Endodermal cell (in vitro differentiated cells): ENCODE results near the gene AGBL1. TPM values are rescaled to one million over a fixed set of nuclear protein-coding genes. Genes with fewer than 3 reads are reported as not detected.

Source experiments
- DNase-seq: peaks from one replicate; pipeline ENCODE4 v3.0.0-alpha.2; 2017
- H3K27ac ChIP-seq: 2 replicates; pipeline ENCODE4 v1.5.1; 2013; ENCODE audit warnings: mild to moderate bottlenecking, low read depth, low read length, moderate library complexity
- H3K27me3 ChIP-seq: 2 replicates; pipeline ENCODE4 v1.6.1; 2013; ENCODE audit warnings: mild to moderate bottlenecking, low read length, moderate library complexity; ENCODE audit not compliant: insufficient read depth, control insufficient read depth, poor library complexity, severe bottlenecking
- H3K36me3 ChIP-seq: 2 replicates; pipeline ENCODE4 v1.7.0; 2013; ENCODE audit warnings: mild to moderate bottlenecking, low read length, moderate library complexity; ENCODE audit not compliant: control insufficient read depth, insufficient read depth
- H3K4me1 ChIP-seq: one replicate; pipeline ENCODE4 v1.7.0; 2013; ENCODE audit warnings: low read length; ENCODE audit not compliant: control insufficient read depth, insufficient read depth
- H3K4me3 ChIP-seq: 2 replicates; pipeline ENCODE4 v1.5.1; 2013; ENCODE audit warnings: mild to moderate bottlenecking, low read length, moderate library complexity
- H3K9ac ChIP-seq: 2 replicates; pipeline ENCODE4 v1.6.1; 2013; ENCODE audit warnings: mild to moderate bottlenecking, low read length, moderate library complexity; ENCODE audit not compliant: poor library complexity, severe bottlenecking; ENCODE audit errors: extremely low read depth
- H3K9me3 ChIP-seq: 2 replicates; pipeline ENCODE4 v1.6.1; 2013; ENCODE audit warnings: mild to moderate bottlenecking, low read length, moderate library complexity; ENCODE audit not compliant: control insufficient read depth
- H3K27ac Mint-ChIP-seq: 2 replicates; pipeline ENCODE4 v1.8.0; 2020; ENCODE audit warnings: mixed read lengths
- H3K27me3 Mint-ChIP-seq: 2 replicates; pipeline ENCODE4 v1.8.0; 2021; ENCODE audit warnings: mild to moderate bottlenecking, mixed read lengths; ENCODE audit not compliant: insufficient read depth
- H3K36me3 Mint-ChIP-seq: 2 replicates; pipeline ENCODE4 v1.8.0; 2020; ENCODE audit warnings: low read depth, mixed read lengths
- H3K4me1 Mint-ChIP-seq: 2 replicates; pipeline ENCODE4 v1.8.0; 2020; ENCODE audit warnings: mixed read lengths
- H3K4me3 Mint-ChIP-seq: 2 replicates; pipeline ENCODE4 v1.8.0; 2020; ENCODE audit warnings: mild to moderate bottlenecking, moderate library complexity, mixed read lengths
- H3K9me3 Mint-ChIP-seq: 2 replicates; pipeline ENCODE4 v1.8.0; 2020; ENCODE audit warnings: mild to moderate bottlenecking, mixed read lengths
- CTCF ChIP-seq: fragments of 200-600 bp; sonication (generic); conservative IDR thresholded peaks from 2 replicates; pipeline ENCODE4 v1.5.0; 2021; ENCODE audit warnings: antibody characterized with exemption, mild to moderate bottlenecking
- WGBS, 2 experiments: methylation state at CpG; one replicate each; pipeline versions ENCODE4 v1.1.5 to v1.1.7; 2013; ENCODE audit warnings: missing lambda C conversion rate in 2 of 2, mixed read lengths in 1 of 2; ENCODE audit not compliant: insufficient coverage in 1 of 2, insufficient read length in 1 of 2; 5-methylcytosine and 5-hydroxymethylcytosine counted together
- total RNA-seq, 2 donors: library from RNA; stranded (reverse); fragmentation: NEBNext Ultra II Directional in 1 of 2; extraction: Animal tissue kit (Norgen Biotek cat#: 25700) in 1 of 2; gene quantifications; 2 replicates in 1 of 2; 3 replicates in 1 of 2; pipeline ENCODE4 v1.2.1, GENCODE V29; 2021

Gene AGBL1
- total RNA-seq, 2 donors from 2014 or later, result 0.07 to 0.11 TPM

GRCh38 chr15:86865920-86866319 is 786.2 kb downstream of the AGBL1 start:
- H3K27ac Mint-ChIP-seq, result no peak overlapping the region
- TF ChIP-seq CTCF, result no peak

GRCh38 chr15:86870846-86871245 is 791.2 kb downstream of the AGBL1 start:
- Histone ChIP-seq H3K4me3 (no peak overlapping the region), H3K27ac (no peak overlapping the region), H3K27me3 (no peaks in the 10 kb centered on the region), H3K9ac (no peak overlapping the region), H3K36me3 (no peaks in the 10 kb centered on the region), H3K9me3 (no peaks in the 10 kb centered on the region), H3K4me1 (peaks cover 3% of the 10 kb centered on the region)
- H3K4me1 Mint-ChIP-seq, result peaks cover 7% of the 10 kb centered on the region
- no peak for TF ChIP-seq CTCF
- H3K9me3 Mint-ChIP-seq, result no peaks in the 10 kb centered on the region
- H3K27me3 Mint-ChIP-seq, result no peaks in the 10 kb centered on the region
- no peak overlapping the region for H3K4me3 Mint-ChIP-seq
- no peaks in the 10 kb centered on the region for H3K36me3 Mint-ChIP-seq
- no peak overlapping the region for H3K27ac Mint-ChIP-seq
- no peak for DNase-seq
- 82 to 83% methylated on average over 3 of the region's 3 CpGs for WGBS, 2 experiments

More at GRCh38 chr15:86865920-86866319, 786.2 kb downstream of the AGBL1 start:
- no peaks in the 10 kb centered on the region for H3K27me3 Mint-ChIP-seq
- no peak overlapping the region for H3K27ac ChIP-seq
- no peak overlapping the region for H3K9ac ChIP-seq
- H3K27me3 ChIP-seq, result no peaks in the 10 kb centered on the region
- H3K4me3 Mint-ChIP-seq, result no peak overlapping the region
- no peaks in the 10 kb centered on the region for H3K36me3 ChIP-seq
- H3K9me3 Mint-ChIP-seq, result no peaks in the 10 kb centered on the region
- no peak for DNase-seq
- H3K9me3 ChIP-seq, result no peaks in the 10 kb centered on the region
- H3K4me1 ChIP-seq, result no peaks in the 10 kb centered on the region
- no peaks in the 10 kb centered on the region for H3K36me3 Mint-ChIP-seq
- no peak overlapping the region for H3K4me3 ChIP-seq
- peaks cover 4% of the 10 kb centered on the region for H3K4me1 Mint-ChIP-seq

GRCh38 chr15:86871964-86872363 is 792.3 kb downstream of the AGBL1 start:
- Histone ChIP-seq H3K27me3 (no peaks in the 10 kb centered on the region), H3K9me3 (no peaks in the 10 kb centered on the region), H3K9ac (no peak overlapping the region), H3K27ac (no peak overlapping the region), H3K36me3 (no peaks in the 10 kb centered on the region), H3K4me1 (peaks cover 3% of the 10 kb centered on the region), H3K4me3 (no peak overlapping the region)
- H3K27me3 Mint-ChIP-seq, result no peaks in the 10 kb centered on the region
- H3K4me3 Mint-ChIP-seq, result no peak overlapping the region
- peaks cover 13% of the 10 kb centered on the region for H3K4me1 Mint-ChIP-seq
- WGBS, 2 experiments, result 93 to 95% methylated on average over 3 to 4 of the region's 4 CpGs
- no peak for DNase-seq
- TF ChIP-seq CTCF, result no peak
- H3K27ac Mint-ChIP-seq, result no peak overlapping the region
- no peaks in the 10 kb centered on the region for H3K9me3 Mint-ChIP-seq
- H3K36me3 Mint-ChIP-seq, result no peaks in the 10 kb centered on the region
